ENCODE measurements around the gene ARID5A.
A peak's percentile ranks its signal among the peaks of the same experiment; 100 is the strongest.

Gene ARID5A

GRCh38 chr2:96506907-96507240 is 29.7 kb upstream of the ARID5A start:
- DNase-seq, result no peak

- DNase-seq, result peak; percentile 93
Measured at GRCh38 chr2:96507957-96508520, 28.5 kb upstream of the ARID5A start.

GRCh38 chr2:96508521-96509113 is 27.9 kb upstream of the ARID5A start:
- no peak for DNase-seq

- peak; percentile 70 for DNase-seq
Measured at GRCh38 chr2:96509114-96509846, 27.3 kb upstream of the ARID5A start.

- DNase-seq, result no peak
Measured at GRCh38 chr2:96509847-96510230, 26.7 kb upstream of the ARID5A start.

DNA sequence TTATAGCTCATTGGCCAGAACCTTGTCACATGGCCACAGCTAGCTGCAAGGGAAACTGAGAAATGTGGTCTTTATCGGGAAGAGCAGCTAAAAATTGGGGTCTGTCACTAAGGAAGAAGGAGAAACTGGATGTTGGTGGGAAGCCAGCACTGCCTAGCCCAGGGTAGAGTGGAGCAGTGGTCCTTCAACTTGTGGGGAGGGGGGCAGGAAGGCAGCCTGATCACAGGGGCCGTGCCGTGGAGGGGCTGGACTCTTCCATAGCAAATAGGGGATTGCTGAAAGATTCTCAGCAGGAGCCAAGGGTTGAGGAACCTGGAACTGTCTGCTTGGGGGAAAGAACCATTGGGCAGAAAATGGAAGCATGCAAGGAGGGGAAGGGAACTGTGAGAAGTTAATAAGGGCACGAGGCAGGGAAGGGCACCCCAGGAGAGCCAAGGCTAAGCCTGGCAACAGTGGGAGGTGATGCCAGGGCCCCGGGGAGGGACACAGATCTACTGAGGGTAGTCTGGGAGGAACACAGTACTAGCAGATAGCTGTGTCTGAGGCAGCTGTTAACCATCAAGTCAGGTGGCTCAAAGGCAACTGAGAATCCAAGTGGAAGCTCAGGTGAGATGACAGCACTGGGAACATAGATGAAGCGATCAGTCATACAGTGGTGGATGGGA is 25.5 kb upstream of the ARID5A start:
- no peak for DNase-seq

- DNase-seq, result no peak
Measured at GRCh38 chr2:96511851-96512250, 24.7 kb upstream of the ARID5A start.

GRCh38 chr2:96512341-96512740 is 24.2 kb upstream of the ARID5A start:
- DNase-seq, result no peak

DNA sequence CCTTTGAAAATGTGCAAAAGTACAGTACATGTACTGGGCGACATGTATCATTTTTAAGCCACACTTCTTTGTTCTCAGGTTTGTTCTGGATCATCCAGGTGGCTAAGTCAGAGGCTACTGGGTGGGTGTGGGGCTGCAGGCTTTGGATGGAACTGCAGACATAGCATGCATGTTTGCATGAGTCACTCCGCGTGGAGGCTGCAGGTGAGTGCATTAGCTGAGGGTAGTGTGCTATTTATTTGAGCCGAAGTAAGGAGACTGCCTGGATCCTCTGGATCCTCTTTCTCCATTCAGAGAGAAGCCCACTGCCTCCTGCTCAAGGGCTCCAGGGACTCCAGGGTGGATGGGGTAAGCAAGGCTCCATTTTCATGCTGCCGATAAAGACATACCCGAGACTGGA is 22.0 kb upstream of the ARID5A start:
- DNase-seq, result no peak

- DNase-seq, result no peak
Measured at GRCh38 chr2:96517079-96517478, 19.5 kb upstream of the ARID5A start.

GRCh38 chr2:96520231-96520630 is 16.3 kb upstream of the ARID5A start:
- no peak for DNase-seq

DNA sequence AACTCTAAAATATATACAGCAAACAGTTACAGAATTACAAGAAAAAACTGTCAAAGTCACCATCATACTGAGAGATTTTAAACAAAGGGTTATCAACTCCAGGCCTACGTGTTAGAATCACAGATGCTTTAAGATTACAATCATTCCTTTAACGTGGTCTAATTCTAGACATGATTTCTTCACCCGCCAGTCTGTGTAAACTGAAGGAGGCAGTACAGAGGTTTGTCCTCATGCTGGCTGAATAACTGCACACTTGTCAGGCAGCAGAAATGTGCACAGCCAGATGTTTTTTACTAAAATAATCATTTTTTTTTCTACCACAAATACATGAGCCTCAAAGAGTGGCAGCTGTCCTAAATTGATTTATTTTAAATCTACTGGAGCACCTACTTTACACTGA is 15.9 kb upstream of the ARID5A start:
- no peak for DNase-seq

GRCh38 chr2:96521219-96521618 is 15.3 kb upstream of the ARID5A start:
- no peak for DNase-seq

- no peak for DNase-seq
Measured at GRCh38 chr2:96522304-96523203, 14.0 kb upstream of the ARID5A start.

- no peak for DNase-seq
Measured at GRCh38 chr2:96523659-96524481, 12.7 kb upstream of the ARID5A start.

- DNase-seq, result no peak
Measured at GRCh38 chr2:96524482-96525210, 11.9 kb upstream of the ARID5A start.

DNA sequence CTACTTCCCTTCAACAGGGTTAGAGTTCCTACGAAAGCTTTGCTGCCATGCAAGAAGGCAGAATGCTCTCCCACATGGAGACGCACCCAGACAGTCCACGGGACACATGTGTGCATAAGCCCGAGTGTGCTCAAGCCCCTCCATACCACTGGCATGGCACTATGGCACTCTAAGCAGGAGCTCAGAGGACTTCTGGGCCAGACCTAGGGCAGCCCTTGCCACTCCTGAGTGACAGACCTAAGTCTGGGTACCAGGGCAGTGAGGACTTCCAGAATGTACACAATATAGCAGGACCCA is 11.4 kb upstream of the ARID5A start:
- no peak for DNase-seq

GRCh38 chr2:96526101-96526591 is 10.4 kb upstream of the ARID5A start:
- no peak for DNase-seq

GRCh38 chr2:96526615-96527285 is 9.8 kb upstream of the ARID5A start:
- DNase-seq, result no peak

GRCh38 chr2:96527286-96528005 is 9.1 kb upstream of the ARID5A start:
- peak; percentile 66 for DNase-seq

Measured in stimulated activated CD4-positive, alpha-beta T cell treated with anti-CD3 and anti-CD28 coated beads, Interleukin-12 subunit alpha, Interleukin-12 subunit beta, amount 100 ng/mL, for 4 hours (primary cell).